Measurements from ENCODE around the gene FHL3.
"Not testable (repeated sequence)": the region's sequence is repeated elsewhere in the genome, so short reads cannot be mapped to it uniquely, and the experiment has no call there.

Gene FHL3

GRCh38 chr1:38037221-38037939 is 32.1 kb upstream of the FHL3 start:
- no peak for DNase-seq (ENCODE audit: low read depth in 2 of 2)

- DNase-seq (ENCODE audit: low read depth in 2 of 2), result no peak
Measured at GRCh38 chr1:38034871-38035270, 29.6 kb upstream of the FHL3 start.

- DNase-seq (ENCODE audit: low read depth in 2 of 2), result not testable (repeated sequence)
Measured at GRCh38 chr1:38032992-38033391, 27.7 kb upstream of the FHL3 start.

- DNase-seq (ENCODE audit: low read depth in 2 of 2), result no peak
Measured at GRCh38 chr1:38031513-38031866, 26.2 kb upstream of the FHL3 start.

GRCh38 chr1:38030596-38031512 is 25.5 kb upstream of the FHL3 start:
- DNase-seq (ENCODE audit: low read depth in 2 of 2), result no peak

GRCh38 chr1:38029685-38030511 is 24.6 kb upstream of the FHL3 start:
- DNase-seq (ENCODE audit: low read depth in 2 of 2), result peak; percentile 39 to 53

- no peak for DNase-seq (ENCODE audit: low read depth in 2 of 2)
Measured at GRCh38 chr1:38029081-38029681, 23.9 kb upstream of the FHL3 start.

GRCh38 chr1:38028671-38029070 is 23.4 kb upstream of the FHL3 start:
- no peak for DNase-seq (ENCODE audit: low read depth in 2 of 2)

- peak in 1 of 2 donors; percentile 17 for DNase-seq (ENCODE audit: low read depth in 2 of 2)
Measured at GRCh38 chr1:38028105-38028591, 22.8 kb upstream of the FHL3 start.

- DNase-seq (ENCODE audit: low read depth in 2 of 2), result no peak
Measured at GRCh38 chr1:38027201-38028104, 22.1 kb upstream of the FHL3 start.

- DNase-seq (ENCODE audit: low read depth in 2 of 2), result no peak
Measured at GRCh38 chr1:38026592-38027200, 21.4 kb upstream of the FHL3 start.

- no peak for DNase-seq (ENCODE audit: low read depth in 2 of 2)
Measured at GRCh38 chr1:38025664-38026063, 20.4 kb upstream of the FHL3 start.

- DNase-seq (ENCODE audit: low read depth in 2 of 2), result no peak
Measured at GRCh38 chr1:38025233-38025632, 19.9 kb upstream of the FHL3 start.

GRCh38 chr1:38022810-38023209 is 17.5 kb upstream of the FHL3 start:
- no peak for DNase-seq (ENCODE audit: low read depth in 2 of 2)

GRCh38 chr1:38021969-38022368 is 16.7 kb upstream of the FHL3 start:
- DNase-seq (ENCODE audit: low read depth in 2 of 2), result no peak

- no peak for DNase-seq (ENCODE audit: low read depth in 2 of 2)
Measured at GRCh38 chr1:38020396-38020795, 15.1 kb upstream of the FHL3 start.

GRCh38 chr1:38018864-38019343 is 13.6 kb upstream of the FHL3 start:
- DNase-seq (ENCODE audit: low read depth in 2 of 2), result no peak

- no peak for DNase-seq (ENCODE audit: low read depth in 2 of 2)
Measured at GRCh38 chr1:38015978-38016725, 10.8 kb upstream of the FHL3 start.

- DNase-seq (ENCODE audit: low read depth in 2 of 2), result no peak
Measured at GRCh38 chr1:38014724-38015424, 9.6 kb upstream of the FHL3 start.

Data from stimulated activated CD8-positive, alpha-beta memory T cell treated with anti-CD3 and anti-CD28 coated beads, Interleukin-7, amount 100 ng/mL, for 4 hours (primary cell).